ENCODE results near the gene LRP5.

DNA sequence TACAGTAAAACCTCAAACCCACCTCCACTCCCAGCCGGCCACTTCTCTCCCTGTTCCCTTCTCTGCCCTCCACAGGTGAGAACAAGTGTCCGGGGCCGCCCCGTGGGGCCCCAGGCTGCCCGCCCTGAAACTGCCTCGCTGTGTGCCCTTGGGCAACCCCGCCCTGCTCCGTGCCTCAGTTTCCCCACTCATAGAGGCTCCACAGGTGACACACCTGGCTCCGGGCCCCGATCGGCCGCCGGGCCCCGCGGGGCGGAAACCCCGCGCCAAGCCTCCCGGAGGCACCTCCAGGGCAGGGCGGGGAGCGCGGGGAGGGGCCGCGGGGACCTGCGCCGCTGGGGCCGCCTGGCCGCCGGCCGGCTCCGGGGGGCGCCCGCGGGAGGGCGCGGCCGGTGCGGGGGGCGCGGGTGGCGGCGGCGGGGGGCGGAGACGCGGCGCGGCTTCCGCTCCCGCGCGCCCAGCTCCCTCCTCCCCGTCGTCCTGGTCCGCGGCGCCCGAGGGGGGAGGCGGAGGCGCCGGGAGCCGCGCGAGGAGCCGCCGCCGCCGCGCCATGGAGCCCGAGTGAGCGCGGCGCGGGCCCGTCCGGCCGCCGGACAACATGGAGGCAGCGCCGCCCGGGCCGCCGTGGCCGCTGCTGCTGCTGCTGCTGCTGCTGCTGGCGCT lies at the start of gene LRP5:
- TF ChIP-seq, protein P1, sequence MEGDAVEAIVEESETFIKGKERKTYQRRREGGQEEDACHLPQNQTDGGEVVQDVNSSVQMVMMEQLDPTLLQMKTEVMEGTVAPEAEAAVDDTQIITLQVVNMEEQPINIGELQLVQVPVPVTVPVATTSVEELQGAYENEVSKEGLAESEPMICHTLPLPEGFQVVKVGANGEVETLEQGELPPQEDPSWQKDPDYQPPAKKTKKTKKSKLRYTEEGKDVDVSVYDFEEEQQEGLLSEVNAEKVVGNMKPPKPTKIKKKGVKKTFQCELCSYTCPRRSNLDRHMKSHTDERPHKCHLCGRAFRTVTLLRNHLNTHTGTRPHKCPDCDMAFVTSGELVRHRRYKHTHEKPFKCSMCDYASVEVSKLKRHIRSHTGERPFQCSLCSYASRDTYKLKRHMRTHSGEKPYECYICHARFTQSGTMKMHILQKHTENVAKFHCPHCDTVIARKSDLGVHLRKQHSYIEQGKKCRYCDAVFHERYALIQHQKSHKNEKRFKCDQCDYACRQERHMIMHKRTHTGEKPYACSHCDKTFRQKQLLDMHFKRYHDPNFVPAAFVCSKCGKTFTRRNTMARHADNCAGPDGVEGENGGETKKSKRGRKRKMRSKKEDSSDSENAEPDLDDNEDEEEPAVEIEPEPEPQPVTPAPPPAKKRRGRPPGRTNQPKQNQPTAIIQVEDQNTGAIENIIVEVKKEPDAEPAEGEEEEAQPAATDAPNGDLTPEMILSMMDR (optimal IDR thresholded peaks at IDR 0.05 in 1 of 3, IDR thresholded peaks at IDR 0.05 in 1 of 3, conservative IDR thresholded peaks at IDR 0.05 in 1 of 3; ENCODE audit: extremely low read depth in 1 of 3, insufficient read depth in 2 of 3, low read length in 3 of 3) = no peak
- no peak for TF ChIP-seq EZH2 (IDR thresholded peaks at IDR 0.05; ENCODE audit: low read length)

All from keratinocyte (primary cell).